SU-DHL-6 (cell line): ENCODE data around the gene RAB37.

ENCODE experiments used
- EZH2phosphoT487 ChIP-seq: fragments of 200-600 bp; sonication (generic), shearing (Covaris generic); conservative IDR thresholded peaks from 2 replicates; pipeline ENCODE4 v1.6.1; 2018; ENCODE audit warnings: mild to moderate bottlenecking, antibody characterized with exemption, low read length, moderate library complexity, mixed read lengths
- TF ChIP-seq, protein P1 (sequence below): fragments of 200-600 bp; sonication (generic); IDR thresholded peaks from one replicate; pipeline ENCODE4 v1.5.1; 2017; ENCODE audit warnings: antibody characterized with exemption, mild to moderate bottlenecking, low read length, moderate library complexity; ENCODE audit not compliant: insufficient read depth, poor library complexity, severe bottlenecking

DNA sequence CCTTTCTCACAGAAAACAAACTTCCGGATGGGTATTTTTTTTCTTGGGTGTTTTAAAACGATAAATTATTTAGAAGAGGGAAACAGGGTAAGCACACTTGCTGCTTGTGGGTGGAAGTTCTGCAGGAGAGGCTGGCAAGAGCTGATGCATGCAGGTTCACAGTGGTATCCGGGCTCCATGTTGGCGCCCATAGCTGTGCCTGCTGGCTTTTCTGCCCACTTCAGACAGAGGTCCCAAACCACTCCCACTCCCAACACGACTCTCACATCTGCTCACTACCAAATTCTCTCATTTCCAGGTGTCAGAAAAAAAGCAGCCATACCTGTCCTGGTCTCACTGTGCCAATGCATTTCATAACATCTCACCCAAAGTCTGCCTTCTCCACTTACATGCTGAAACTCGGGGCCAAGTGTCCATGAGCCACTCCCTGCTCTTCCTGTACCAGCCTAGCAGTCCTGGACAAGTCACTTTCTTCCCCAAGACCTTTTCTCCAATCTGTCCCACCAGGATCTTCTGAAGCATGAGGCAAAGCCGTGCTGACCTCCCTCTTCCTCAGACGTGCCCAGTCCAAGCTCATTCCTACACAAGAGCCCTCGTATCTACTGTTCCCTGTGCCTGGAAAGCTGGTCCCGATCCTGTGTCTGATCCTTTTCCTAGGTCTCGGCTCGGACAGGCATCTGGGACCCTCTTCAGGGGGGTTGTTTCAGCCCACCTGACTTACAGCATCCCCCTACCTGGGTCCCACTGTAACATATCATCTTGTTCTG, 25.8 kb upstream of the RAB37 start:
- TF ChIP-seq, protein P1, sequence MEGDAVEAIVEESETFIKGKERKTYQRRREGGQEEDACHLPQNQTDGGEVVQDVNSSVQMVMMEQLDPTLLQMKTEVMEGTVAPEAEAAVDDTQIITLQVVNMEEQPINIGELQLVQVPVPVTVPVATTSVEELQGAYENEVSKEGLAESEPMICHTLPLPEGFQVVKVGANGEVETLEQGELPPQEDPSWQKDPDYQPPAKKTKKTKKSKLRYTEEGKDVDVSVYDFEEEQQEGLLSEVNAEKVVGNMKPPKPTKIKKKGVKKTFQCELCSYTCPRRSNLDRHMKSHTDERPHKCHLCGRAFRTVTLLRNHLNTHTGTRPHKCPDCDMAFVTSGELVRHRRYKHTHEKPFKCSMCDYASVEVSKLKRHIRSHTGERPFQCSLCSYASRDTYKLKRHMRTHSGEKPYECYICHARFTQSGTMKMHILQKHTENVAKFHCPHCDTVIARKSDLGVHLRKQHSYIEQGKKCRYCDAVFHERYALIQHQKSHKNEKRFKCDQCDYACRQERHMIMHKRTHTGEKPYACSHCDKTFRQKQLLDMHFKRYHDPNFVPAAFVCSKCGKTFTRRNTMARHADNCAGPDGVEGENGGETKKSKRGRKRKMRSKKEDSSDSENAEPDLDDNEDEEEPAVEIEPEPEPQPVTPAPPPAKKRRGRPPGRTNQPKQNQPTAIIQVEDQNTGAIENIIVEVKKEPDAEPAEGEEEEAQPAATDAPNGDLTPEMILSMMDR: no peak
- no peak for TF ChIP-seq EZH2phosphoT487
